ENCODE measurements around the gene APOL1.

The APOL1 gene

DNA sequence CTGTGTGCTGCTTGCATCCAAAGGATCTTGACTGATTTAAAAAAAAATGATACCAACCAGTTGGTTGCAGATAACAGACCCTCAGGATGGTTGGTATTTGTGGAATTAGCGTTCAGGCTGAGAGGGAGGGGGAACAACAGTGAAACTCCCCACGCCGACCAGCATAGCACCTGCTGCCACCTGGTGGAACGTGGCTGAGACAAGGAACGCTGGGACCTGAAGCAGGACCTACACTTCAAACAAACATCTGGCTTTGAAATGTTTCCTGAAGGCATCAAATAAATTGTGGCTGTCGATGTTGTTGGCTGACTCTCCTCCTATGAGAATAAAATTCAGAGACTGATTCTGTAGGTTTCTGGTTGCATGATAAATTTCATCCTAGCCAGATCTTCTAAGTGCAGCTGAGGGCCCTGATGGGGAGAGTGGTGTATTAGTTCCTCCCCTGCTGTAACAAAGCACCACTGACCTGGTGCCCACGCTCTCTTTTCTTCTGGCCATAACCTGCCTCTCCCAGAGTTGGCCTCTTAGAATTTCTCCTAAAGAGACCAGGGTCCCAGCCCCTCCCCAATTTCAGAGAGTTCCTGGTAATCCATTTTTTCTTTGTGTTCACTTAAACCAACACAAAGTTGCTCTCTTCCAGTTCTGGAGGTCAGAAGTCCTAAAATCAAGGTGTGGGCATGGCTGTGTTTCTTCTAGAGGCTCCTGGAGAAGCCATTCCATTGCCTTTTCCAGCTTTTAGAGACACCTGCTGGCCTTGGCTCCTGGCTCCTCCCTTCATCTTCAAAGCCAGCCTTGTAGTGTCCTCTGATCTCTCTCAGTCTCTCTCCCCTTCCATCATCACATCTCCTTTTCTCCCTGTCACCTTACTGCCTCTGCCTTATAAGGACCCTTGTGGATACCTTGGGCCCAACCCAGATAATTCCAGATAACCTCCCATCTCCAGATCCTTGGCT is 30.9 kb upstream of the APOL1 start:
- H3K27ac ChIP-seq, result peak overlapping the region; percentile 69; the same call in 1 of the 2 replicates
- TF ChIP-seq, protein P1, sequence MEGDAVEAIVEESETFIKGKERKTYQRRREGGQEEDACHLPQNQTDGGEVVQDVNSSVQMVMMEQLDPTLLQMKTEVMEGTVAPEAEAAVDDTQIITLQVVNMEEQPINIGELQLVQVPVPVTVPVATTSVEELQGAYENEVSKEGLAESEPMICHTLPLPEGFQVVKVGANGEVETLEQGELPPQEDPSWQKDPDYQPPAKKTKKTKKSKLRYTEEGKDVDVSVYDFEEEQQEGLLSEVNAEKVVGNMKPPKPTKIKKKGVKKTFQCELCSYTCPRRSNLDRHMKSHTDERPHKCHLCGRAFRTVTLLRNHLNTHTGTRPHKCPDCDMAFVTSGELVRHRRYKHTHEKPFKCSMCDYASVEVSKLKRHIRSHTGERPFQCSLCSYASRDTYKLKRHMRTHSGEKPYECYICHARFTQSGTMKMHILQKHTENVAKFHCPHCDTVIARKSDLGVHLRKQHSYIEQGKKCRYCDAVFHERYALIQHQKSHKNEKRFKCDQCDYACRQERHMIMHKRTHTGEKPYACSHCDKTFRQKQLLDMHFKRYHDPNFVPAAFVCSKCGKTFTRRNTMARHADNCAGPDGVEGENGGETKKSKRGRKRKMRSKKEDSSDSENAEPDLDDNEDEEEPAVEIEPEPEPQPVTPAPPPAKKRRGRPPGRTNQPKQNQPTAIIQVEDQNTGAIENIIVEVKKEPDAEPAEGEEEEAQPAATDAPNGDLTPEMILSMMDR (IDR thresholded peaks at IDR 0.05), result peak; percentile 95
- no peak for TF ChIP-seq ZFX (IDR thresholded peaks at IDR 0.05; ENCODE audit: borderline replicate concordance)

DNA sequence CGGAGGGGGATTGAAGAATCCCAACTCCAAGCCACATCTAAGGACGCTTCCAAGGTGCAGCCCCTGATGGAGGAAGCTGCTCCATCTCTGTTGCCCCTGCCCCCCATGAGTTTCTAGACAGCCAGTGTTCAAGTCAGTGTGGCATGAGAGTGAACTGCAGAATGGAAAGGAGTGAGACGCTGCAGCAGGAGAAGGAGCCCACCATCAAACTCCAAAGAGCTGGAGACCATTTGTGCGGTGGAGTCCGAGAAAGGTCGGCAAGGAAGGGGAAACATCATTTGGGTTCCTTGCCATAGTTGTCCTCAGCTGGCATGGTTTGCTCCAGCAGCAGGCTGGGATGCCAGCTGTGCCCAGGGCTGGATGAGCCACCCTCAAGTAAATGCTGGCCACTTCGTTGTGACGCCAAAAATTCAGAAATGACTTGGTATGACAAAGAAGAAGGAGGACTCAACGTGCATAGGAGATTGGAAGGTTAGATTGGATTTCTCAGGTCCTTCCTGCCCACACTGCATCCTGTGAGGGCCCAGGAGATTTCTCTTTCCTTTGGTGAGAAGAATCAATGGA is 30.0 kb upstream of the APOL1 start:
- H3K27ac ChIP-seq, result no peak overlapping the region
- TF ChIP-seq, protein P1 (IDR thresholded peaks at IDR 0.05), result no peak
- TF ChIP-seq ZFX (IDR thresholded peaks at IDR 0.05; ENCODE audit: borderline replicate concordance), result no peak

DNA sequence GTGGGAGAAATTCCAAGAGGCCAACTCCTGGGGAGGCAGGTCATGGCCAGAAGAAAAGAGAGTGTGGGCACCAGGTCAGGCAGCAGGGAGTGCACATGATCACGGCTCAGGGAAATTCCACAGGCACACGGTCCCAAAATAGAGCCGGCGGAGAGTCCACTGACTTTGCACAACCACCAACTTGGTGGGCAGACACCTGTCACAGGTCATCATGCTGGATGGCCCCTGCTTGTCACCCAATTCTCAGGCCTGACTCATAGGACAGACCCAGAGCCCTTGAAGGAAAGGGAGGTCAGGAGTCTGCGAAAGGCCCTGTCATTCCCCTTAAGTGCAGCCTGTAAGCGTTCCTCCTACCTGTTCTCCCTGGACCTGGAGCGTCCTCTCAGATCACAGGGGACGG is 29.4 kb upstream of the APOL1 start:
- no peak for TF ChIP-seq ZFX (IDR thresholded peaks at IDR 0.05; ENCODE audit: borderline replicate concordance)
- no peak overlapping the region for H3K27ac ChIP-seq

DNA sequence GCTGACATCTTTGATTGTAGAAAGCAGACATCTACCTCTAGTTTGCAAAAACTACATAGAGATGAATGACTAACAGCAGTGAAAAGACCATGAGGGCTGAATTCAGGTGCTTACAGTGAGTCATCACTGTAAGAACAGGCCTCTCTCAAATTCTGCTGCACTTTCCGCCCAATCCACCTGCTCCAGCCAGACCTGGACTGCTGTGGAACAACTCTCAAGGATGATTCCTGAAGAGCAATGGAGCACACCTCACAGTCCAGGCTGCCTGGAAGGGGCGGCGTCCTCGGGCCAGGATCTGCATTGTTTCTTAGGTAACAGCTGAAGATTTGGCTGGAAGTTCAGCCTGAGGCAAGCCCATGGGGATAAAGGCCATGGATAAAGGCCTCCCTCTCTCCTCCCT is 28.7 kb upstream of the APOL1 start:
- H3K27ac ChIP-seq, result no peak overlapping the region
- TF ChIP-seq ZFX (IDR thresholded peaks at IDR 0.05; ENCODE audit: borderline replicate concordance), result no peak
- TF ChIP-seq, protein P1 (IDR thresholded peaks at IDR 0.05), result no peak

DNA sequence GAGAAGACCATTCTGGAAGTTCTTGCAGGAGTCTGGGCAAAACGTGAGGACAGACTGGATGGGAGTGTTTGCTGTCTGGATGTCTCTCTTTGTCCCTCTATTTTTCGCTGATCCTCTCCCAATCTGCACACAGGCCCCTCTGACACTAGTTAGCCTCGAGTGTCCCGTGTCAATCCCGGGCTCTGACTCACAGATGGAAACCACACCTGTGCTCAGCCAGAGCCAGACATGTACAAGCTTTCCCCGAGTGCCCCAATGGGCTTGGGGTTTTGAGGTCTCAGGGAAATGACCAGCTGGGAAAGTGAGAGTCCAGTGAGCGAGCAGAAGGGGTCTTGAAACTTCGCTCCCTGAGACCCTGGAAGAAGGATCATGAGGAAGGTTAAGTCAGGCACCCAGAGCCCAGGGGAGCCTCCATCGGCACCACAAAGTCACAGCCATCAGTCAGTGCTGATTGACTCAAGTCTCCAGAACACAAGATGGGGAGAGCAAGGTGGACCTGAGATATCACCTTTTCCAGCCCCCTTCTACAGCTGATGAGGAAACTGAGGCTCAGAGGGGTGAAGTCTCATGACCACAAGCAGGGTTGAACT is 27.5 kb upstream of the APOL1 start:
- TF ChIP-seq ZFX (IDR thresholded peaks at IDR 0.05; ENCODE audit: borderline replicate concordance), result no peak
- TF ChIP-seq, protein P1 (IDR thresholded peaks at IDR 0.05), result no peak
- H3K27ac ChIP-seq, result no peak overlapping the region

DNA sequence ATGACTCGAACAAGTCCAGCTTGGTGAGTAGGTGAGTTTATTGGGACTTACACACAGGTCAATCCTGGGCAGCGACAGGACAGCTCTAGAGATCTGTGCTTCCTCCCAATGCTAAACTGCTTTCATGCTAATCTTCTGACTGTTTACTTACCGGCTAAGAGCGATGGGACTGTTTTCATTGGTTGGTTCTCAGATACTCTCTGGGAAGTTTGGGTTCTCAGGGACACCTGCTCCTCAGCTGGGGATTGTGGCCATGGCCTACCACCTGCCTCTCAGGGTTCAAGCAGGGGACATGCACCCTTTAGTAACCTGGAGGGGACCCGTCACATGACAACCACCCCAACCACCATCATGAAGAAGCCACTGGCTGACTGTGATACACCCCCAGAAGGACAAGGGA is 26.7 kb upstream of the APOL1 start:
- TF ChIP-seq, protein P1 (IDR thresholded peaks at IDR 0.05), result no peak
- no peak for TF ChIP-seq ZFX (IDR thresholded peaks at IDR 0.05; ENCODE audit: borderline replicate concordance)
- H3K27ac ChIP-seq, result no peak overlapping the region

DNA sequence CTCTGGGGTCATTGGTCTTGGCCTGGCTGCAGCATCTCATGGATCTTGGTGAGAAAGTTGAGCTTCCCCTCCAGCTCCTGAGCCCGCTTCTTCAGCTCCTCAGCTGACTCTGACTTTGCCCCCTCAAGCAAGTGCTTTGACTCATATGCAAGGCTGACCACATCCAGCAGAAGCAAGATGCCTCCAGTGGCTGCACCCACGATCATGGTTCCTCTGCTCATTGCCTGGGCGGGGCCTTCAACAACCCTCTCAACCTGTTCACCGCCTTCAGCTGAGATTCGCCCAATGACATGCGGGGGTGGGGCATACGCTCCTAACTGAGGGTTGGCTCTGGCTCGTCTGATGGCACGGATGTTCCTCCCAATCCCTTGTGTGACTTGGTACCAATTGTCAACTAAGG is 25.5 kb upstream of the APOL1 start:
- no peak overlapping the region for H3K27ac ChIP-seq
- TF ChIP-seq, protein P1 (IDR thresholded peaks at IDR 0.05), result no peak
- no peak for TF ChIP-seq ZFX (IDR thresholded peaks at IDR 0.05; ENCODE audit: borderline replicate concordance)

All from 22Rv1 (cell line).